GM21786 (cell line): ENCODE measurements around the gene CLCN7.

ENCODE experiments used
- ATAC-seq: cut with Tn5 transposase; IDR thresholded peaks from one replicate; pipeline ENCODE4 v1.9.1; 2021; ENCODE audit not compliant: unreplicated experiment

The CLCN7 gene

GRCh38 chr16:1465567-1465915 lies 9.3 kb downstream of the CLCN7 start:
- ATAC-seq: no peak

DNA sequence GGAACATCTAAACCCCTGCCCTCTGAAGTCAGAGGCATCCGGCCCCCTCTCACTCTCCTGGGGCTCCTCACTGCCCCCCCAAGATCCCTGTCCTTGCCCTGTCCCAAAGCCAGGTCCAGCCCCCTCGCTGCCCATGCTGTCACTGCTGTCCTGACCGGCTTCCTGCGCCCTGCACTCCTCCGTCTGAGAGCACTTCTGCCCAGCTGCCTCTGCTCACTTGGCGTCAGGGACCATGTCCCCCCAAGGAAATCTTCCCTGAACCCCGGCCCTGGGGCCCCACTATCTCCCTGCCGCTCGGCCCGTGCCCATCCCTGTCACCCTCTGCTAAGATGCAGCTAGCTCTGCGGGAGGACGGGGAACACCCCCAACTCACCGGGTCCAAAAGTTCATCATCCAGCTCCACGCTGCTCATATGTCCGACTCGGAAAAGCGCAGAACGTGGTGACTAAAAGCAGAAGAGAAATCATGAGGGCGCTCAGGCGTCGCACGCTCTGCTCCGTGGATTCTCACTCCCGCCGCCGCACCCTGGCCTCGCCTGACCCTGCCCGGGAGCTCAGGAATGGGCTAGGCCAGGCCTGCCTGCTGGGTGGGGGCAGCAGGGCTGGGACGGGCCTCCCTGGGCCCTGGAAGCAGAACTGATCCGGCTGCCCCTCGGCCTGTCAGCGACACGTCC lies 9.8 kb downstream of the CLCN7 start:
- ATAC-seq: no peak

GRCh38 chr16:1464196-1464893 lies 10.5 kb downstream of the CLCN7 start:
- ATAC-seq: no peak

DNA sequence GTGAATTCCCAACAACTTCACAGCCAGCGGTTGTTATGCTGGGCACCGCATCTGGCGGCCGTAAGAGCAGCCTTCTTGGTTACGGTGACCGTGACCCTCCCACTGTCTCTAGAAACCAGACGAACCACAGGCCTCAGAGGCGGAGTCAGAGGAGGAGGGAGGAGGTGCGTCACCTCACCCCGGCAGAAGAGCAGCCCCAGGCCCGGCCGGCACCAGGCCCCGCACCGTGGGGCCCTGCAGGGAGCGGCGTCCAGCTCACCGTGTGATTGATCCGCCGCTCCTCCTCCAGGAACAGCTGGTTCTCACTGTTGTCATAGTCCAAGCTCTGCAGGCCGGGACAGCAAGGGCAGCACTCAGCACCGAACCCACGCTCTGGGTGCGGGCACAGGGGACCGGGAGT lies 13.7 kb downstream of the CLCN7 start:
- ATAC-seq: no peak

GRCh38 chr16:1460602-1461138 lies 14.2 kb downstream of the CLCN7 start:
- ATAC-seq: no peak

DNA sequence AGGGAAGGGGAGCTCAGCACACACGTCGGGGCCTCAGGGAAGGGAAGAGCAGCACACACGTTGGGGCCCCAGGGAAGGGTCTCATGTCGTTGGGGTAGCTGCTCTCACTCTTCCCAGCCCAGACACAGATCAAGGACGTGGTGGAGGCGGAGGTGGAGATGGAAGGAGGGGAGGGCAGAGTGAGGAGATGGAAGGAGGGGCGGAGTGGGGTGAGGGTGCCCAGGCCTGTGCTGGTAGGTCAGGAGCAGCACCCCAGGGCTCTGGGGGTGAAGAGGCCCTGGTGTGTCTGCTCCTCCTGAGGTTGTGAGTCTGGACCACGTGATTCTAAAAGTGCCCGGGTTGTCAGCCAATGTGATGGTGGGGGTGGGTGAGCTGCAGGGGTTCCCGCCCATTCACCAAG lies 14.9 kb downstream of the CLCN7 start:
- ATAC-seq: no peak

- no peak for ATAC-seq
Measured at GRCh38 chr16:1458977-1459341, 15.9 kb downstream of the CLCN7 start.

- ATAC-seq: no peak
Measured at GRCh38 chr16:1458336-1458976, 16.4 kb downstream of the CLCN7 start.

DNA sequence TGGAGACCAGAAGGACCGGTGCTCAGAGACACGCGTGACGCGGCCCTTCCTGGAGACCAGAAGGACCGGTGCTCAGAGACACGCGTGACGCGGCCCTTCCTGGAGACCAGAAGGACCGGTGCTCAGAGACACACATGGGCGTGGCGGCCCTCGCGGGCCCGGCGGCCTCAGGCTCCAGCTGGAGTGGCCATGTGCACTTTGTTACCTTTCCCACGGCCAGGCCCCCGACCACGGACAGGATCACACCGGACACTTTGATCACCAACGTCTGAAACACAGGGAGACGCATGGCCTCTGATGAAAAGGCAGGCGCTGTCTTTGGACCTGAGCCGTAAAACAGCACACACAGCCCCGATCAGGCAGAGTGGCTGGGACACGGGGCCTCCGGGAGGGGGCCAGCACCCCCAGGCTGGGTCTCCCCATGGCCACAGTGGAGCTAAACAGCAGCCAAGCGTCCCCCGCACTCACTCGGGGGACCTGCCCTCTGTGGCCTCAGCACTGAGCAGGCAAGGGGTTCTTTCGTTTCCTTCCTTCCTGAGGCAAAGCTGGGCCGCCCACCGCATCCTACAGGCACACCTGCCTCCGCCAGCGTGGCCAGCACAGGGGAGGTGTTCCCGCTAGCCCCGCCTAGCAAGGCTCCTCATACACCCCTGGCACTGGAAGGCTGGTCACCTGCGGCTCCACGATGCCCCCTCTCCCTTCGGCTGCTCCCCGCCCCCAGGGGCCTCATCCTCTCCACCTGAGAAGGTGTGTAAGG lies 17.2 kb downstream of the CLCN7 start:
- no peak for ATAC-seq

GRCh38 chr16:1456951-1457350 lies 17.9 kb downstream of the CLCN7 start:
- ATAC-seq: no peak

DNA sequence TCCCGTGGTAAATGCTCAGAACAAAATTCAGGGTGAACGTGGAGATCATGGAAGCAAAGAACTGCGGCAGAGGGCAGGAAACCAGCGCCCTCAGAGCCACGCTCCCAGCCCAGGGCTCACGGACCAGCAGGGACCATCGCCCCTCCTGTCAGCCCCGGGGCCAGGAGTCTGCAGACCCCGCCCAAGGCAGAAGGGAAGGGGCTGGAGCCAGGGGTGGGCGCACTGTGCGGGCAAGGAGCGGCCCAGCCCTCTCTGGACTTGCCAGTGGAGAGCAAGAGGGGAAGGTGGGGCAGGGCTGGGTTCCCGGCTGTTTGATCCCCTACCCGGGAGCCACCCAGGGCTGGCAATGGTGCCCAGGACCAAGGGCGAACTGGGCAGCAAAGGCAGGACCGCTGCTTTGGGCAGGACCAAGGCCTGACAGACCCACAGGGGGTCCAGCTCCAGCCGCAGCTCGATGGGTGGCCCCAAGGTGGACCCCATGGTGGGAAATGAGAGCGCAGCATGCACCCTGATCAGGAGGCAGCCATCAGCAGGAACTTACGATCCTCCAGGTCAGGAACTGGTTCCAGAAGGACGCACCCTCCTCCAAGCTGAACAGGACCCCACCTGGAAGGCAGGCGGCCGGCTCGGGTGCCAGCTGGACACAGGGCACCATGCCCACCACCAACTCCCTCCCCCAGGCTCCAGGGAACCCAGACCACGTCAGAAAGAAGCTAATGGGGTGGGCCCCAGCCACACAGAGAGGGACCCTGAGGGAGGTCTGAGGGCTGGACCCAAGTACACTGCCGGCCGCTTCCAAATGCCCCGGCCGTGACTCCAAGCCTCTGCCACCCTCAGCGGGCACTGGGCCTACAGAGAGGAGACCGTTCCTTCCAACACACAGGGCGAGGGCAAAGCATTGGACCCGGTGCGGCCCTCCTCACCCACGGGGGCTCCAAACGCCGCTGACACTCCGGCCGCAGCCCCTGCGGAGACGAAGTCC lies 19.3 kb downstream of the CLCN7 start:
- ATAC-seq: no peak

GRCh38 chr16:1454561-1454960 lies 20.3 kb downstream of the CLCN7 start:
- no peak for ATAC-seq

- ATAC-seq: no peak
Measured at GRCh38 chr16:1453316-1453715, 21.5 kb downstream of the CLCN7 start.

DNA sequence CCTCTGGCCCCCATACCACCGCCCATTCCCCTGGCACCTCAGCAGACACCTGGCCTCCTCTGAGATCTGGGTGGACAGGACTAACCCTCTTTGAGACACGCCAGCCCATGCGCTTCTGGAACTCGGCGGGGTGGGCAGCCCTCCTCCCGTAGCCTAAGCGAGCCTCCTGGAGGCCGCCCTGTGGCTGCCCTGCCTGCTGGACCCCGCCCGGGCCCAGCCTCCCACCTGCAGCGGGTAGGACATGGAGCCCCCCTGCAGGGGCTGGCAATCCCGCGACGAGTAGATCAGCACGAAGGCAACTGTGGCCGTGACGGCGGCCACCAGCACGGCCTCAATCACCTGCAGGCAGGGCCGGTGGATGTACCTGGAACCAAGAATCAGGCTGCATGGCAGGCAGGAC lies 22.3 kb downstream of the CLCN7 start:
- no peak for ATAC-seq

GRCh38 chr16:1451702-1452392 lies 23.0 kb downstream of the CLCN7 start:
- ATAC-seq: no peak

GRCh38 chr16:1450841-1451240 lies 24.0 kb downstream of the CLCN7 start:
- no peak for ATAC-seq

DNA sequence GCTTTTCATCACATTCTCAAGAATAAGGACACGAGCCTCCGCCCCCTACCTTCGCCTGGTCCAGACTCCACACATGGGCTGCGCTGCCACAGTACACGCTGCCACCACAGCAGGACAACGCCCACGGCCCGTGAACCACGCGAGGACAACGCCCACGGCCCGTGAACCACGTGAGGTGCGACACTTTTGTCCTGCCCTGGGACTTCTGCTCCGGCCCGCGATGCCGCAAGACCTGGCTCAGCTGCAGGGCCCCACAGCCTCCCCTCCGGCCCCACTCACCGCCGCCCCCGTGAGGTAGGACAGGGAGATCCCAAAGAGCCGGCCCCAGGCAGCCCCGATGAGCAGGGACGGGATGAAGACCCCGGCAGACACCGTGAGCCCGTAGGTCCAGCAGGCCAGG lies 24.6 kb downstream of the CLCN7 start:
- ATAC-seq: no peak

- no peak for ATAC-seq
Measured at GRCh38 chr16:1449201-1449788, 25.5 kb downstream of the CLCN7 start.

- no peak for ATAC-seq
Measured at GRCh38 chr16:1448536-1449116, 26.2 kb downstream of the CLCN7 start.
